Measurements from ENCODE around the gene EML4.
"Not testable (repeated sequence)": the region's sequence is repeated elsewhere in the genome, so short reads cannot be mapped to it uniquely, and the experiment has no call there.

EML4 gene

DNA sequence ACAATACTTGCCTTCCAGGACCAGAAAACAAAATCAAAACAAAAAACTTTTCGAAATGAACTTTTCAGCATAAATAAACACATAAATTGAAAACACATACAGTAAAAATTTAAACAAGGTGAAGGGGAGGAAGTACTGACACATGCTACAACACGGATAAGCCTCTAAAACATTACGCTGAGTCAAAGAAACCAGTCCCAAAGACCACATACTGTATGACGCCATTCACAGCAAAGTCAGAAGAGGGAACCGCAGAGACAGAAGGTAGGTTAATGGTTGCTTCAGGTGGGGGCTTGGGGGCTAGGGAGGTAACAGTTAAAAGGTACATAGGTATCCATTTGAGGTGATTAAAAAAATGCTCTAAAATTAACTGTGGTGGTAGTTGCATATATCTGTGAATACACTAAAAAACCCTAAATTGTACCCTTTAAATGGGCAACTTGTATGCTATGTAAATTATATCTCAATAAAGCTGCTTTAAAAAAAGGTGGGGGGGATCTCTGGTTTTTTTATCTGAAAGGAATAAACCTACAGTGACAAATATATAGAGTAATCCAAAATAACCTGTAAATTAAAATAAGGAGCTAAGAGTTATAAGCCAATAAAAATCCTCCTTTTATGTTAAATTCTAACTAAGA, 184.8 kb downstream of the EML4 start:
- DNase-seq (ENCODE audit: low spot score), result no peak

DNA sequence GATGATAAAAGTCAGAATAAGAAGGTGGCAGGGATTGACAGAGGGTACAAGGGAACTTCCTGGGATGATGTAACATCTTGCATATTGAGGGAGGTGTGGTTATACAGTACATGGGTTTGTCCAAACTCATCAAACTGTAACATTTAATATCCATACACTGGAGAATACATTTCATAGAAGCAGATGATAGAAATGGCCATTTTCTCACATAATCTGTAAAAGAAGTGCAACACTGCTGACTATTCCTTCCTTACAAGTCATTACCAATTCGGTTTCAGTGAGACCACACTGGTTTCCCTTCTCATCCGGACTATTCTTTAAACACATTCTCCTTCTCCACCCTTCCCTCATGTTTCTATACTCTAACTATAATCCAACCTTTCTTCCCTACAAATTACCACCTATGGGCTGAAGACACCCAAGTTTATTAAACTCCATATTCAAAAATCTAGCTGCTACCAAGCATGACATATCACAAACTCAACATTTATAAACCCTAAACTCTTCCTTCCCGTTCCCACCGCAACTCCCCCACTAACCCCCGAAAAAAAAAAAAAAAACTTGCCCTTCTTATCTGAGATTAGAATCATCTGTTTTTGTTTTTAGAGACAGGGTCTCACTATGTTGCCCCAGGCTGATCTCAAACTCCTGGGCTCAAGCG, 190.3 kb downstream of the EML4 start:
- peak; percentile 40 for DNase-seq (ENCODE audit: low spot score)

- peak; percentile 36 for DNase-seq (ENCODE audit: low spot score)
Measured at GRCh38 chr2:42359965-42360483, 190.9 kb downstream of the EML4 start.

DNA sequence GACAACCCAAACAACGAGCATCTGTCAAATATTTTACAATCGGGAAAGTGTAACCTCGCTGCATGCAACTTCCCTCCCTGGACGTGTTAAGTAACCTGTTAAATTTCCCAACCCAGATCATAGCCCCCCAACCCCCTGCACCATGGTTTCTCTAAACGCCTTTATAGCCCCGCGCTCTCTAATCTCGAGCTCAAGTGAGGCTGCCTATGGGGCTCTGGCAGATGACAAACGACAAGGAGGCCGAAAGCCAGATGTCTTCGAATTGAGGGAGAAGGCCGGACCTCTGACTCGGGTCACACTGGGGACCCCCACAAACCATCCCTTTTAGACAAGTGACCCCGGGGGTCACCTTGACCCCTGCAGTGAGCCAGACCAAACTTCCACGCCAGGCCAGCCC, 191.3 kb downstream of the EML4 start:
- no peak for DNase-seq (ENCODE audit: low spot score)

DNA sequence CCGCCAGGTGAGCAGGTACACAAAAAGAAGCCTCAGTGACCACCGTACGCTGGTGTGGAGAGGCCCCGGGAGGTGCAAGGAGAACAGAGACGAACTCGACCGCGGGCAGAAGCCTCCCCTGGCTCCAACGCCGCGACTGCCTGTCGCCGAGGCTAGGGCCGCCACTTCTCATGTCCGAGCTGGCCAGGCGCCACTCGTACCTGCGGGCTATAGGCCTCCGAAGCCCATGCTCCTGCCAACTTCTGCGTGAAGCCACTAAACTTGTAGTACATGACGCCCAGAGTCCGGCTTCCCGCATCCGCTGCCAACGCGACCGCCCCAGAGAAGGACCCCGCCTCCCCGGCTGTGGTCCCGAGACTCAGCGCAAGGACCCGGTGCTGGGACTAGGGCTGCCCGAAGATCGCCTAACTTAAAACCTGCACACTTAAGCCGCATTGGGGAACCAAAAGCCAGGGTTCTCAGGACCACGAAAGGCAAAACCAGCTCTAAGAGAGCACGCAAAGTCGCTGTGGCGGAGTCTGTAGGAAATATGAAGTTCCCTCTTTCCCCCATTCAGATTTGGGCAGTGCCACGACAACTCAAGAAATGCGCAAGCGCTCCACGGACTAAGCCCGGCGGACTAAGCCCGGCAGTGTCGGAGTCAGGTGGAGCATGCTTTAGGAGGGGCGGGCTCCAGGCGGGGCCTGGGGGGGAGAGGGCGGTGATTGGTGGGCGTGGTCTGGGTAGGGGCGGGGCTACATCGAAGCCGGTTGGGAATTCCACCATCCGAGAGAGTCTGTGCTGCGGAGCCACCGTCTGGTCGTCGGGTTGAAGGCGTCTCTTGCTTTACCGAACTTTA, 192.0 kb downstream of the EML4 start, which contains the start of gene COX7A2L:
Gene COX7A2L, minus strand, starts transcription at position 328 of the 838 bp plus-strand sequence. Its CDS starts 56 bp downstream, at position 272.
- peak; percentile 97 for DNase-seq (ENCODE audit: low spot score)

GRCh38 chr2:42361728-42362283, 192.7 kb downstream of the EML4 start:
- DNase-seq (ENCODE audit: low spot score), result no peak

GRCh38 chr2:42363413-42363812, 194.3 kb downstream of the EML4 start:
- DNase-seq (ENCODE audit: low spot score), result no peak

GRCh38 chr2:42364658-42365057, 195.5 kb downstream of the EML4 start:
- no peak for DNase-seq (ENCODE audit: low spot score)

DNA sequence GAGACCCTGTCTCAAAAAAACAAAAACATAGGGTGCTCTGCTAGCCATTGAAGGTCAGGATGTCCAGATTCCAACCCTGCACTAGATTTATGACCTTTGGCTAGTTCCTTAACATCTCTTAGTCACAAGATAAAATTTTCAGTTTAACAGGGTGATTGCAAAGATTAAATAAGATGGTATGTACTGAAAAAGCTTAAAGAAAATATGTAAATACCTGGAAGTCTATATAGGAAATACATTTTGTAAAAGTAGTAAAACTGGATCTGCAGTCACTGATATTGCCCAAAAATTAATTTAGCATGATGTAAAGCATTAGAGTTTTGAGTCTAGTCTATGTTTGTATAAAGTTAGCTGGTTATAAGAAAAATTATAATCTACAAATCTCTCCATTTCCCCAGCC, 197.3 kb downstream of the EML4 start:
- no peak for DNase-seq (ENCODE audit: low spot score)

GRCh38 chr2:42367835-42368234, 198.7 kb downstream of the EML4 start:
- no peak for DNase-seq (ENCODE audit: low spot score)

DNA sequence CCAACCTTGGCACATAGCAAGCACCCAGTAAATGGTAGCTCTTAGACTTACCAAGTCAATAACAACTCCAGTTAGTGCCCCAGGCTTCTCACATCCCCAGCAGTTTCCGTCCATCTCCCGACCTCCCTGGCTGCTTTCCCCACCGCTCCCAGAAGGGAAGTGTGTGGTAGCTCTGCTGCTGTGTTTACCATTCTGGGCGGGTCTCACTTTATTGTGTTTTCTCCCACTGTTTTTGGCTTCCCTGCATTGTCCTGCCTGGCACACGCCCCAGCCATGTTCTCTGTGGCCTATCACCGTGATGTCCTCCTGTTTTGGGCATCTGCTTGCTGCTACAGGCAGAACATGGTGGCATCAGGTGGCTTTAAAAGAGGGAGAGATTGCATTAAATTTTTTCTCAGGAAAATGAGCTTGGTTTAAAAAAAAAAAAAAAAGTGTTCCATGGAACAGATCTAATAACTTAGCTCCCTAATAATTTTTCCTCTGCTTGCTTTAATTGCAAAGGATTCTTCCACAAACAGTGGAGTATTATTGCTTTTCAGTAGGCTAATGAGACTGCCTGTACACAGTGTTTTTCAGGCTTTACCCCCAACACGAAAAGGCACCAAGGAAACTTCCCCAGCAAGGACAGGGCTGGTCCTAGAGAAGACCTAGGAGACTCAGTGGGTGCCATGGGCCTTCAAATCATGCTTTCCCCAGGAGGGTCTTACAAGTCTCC, 199.8 kb downstream of the EML4 start:
- no peak for DNase-seq (ENCODE audit: low spot score)

DNA sequence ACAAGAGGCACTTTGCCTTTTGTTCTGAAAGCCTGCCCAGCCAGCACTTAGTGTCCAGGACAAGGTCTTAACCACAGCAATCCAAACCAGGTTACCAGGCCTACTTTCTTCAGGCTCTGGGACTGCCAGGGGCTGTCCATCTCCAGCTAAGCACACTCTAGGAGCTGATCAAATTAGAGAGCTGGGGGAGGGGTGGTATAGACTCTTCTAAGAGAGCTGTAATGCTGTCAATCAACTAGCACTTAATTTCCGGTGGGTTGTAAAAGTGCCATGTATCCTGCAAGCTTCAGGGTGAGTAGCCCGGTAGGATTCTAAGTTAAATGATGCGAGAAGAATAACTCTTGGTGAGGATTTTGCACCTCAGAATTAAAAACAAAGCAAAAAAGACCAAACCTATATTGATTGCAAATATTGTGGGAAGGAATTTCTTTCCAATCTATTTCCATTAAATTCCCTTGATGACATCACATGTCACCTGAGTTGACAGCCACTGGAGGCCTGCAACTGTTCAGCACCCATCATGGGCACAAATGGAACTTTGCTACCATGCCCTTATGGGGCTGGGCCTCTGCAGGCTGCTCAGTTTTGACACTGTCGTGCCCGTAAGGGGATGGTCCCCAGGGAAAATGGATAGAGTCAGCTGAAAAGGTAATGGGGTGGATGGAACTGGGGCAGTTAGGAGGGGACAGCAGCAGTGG, 200.5 kb downstream of the EML4 start:
- no peak for DNase-seq (ENCODE audit: low spot score)

DNA sequence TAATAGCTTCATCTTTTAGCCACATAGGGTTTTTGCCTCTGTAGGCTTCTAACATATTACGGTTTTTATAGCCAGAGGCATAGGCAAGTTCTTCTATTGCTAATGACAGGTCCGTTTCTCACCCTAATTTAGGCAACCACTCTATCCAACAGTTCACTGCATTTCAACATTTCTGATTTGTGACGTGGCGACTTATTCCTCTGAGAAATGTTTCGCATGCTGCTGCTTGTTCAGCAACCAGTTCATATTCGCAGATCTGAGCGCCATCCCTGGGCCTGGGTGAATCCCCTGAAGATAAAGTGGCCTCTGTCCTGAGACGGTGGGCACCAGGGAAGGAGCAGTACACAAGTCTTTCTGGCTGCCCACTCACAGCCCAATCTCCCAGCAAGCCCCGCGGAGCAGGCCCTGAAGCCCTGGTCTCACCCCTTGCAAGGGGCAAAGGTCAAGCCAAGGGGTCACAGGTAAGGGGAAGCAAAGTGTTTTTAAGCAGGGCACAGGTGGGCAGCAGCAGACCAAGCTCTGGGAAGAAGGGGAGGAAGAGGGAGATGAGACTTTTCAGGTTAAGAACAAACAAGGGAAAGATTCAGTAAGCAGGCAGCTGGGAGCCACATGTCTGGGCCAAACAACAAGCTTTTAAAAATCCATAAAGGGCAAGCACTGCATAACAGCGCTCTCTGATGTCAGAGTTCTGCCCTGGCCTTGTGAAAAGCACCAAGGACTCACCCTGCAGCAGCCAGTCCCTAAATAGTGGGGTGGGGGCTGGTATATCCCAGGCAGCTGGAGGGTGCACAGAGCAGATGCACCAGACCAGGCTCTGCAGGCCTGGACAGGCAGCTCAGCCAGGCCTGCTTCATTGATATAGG, 202.7 kb downstream of the EML4 start:
- no peak for DNase-seq (ENCODE audit: low spot score)

DNA sequence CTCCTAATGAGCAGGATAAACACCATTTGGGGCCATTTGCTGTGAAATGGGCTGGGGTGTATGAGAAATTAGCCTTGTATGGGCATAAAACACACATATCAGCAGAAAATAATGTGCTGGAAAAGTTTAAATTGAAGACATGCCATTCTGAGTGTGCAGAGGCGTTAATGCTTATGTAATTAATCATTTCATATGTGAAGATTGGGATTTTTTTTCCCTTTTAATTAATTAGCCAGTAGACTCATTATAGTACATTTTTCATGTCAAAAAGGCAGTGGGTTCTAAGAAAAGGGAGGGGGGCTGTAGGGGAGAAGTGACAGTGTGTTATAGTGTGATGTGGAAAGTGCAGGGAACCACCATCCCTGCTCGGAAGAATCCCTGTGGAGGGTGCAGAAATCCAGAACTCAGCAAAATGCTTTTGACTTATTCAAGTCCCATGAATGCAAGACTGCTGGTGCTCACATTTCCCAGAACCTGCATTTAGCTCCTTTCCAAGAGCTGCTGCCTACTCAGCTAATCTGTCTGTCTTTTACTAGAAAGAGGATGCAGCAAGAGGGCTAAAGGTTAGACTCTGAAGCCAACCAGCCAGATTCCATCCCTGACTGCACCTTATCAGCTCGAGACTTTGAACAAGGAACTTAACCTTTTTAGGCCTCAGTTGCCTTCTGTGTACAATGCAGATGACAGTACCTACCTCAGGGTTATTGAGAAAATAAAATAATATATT, 203.5 kb downstream of the EML4 start:
- DNase-seq (ENCODE audit: low spot score), result no peak

DNA sequence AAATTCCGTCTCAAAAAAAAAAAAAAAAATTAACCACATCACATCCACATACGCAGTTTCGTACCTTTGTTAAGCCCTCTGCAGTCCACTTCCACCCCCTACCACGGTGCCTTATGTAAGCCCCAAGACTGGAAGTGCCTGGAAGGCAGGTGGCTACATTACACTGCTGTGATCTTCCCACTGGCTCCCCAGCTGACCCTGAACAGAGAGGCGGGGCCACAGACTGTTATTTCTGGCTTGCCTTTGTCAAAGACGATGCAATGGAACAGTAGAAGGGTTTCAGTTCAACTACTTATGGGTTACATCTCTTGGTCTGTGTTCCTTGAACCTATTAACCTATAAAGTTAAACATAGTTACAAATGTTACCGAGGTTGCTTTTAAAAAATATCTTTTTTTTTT, 207.6 kb downstream of the EML4 start:
- DNase-seq (ENCODE audit: low spot score), result no peak

DNA sequence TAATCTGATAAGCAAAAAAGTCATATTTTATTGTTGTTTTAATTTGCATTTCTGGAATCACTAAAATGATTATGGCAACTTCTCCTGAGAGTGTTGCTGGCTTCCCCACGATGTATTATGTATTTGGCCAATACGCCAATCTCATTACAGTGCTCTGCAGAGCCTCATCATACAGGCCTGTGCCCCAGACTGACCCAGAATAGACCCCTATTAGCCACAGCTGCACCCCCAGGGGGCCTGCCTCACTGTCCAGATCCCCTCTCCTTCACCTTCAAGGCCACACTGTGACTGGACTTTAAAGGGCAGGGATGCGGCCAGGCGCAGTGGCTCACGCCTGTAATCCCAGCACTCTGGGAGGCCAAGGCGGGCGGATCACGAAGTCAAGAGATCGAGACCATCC, 209.3 kb downstream of the EML4 start:
- no peak for DNase-seq (ENCODE audit: low spot score)

DNA sequence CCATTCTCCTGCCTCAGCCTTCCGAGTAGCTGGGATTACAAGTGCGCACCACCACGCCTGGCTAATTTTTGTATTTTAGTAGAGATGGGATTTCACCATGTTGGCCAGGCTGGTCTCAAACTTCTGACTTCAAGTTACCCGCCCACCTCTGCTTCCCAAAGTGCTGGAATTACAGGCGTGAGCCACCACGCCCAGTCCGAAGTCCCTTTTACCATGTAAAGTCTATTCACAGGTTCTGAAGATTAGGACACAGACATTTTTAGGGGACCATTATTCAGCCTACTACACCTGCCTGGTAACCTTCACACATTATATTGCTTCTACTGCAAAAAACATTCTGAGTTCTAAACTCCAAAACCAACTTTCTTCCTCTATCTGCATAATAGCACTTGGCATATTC, 210.9 kb downstream of the EML4 start:
- not testable (repeated sequence) for DNase-seq (ENCODE audit: low spot score)

GRCh38 chr2:42382144-42382543, 213.0 kb downstream of the EML4 start:
- DNase-seq (ENCODE audit: low spot score), result no peak

All from activated CD4-positive, alpha-beta T cell treated with anti-CD3 and anti-CD28 coated beads, Interleukin-2, Interleukin-4, amounts not matched to agents 100 ng/mL and 50 ng/mL, durations not matched to agents 16 hours and 8 hours (primary cell).